ENCODE results near the gene TNFAIP8L1. TPM values are rescaled to one million over a fixed set of nuclear protein-coding genes. Genes with fewer than 3 reads are reported as not detected.

Gene TNFAIP8L1
- total RNA-seq, 1 experiment from 2014 or later, result 8.3 TPM

- Histone ChIP-seq H3K36me3 (ENCODE audit: low read depth, low read length) (no peaks in the 10 kb centered on the region), H3K9ac (ENCODE audit: low read length) (peak overlapping the region; percentile 14), H3F3A (ENCODE audit: low read length, unreplicated experiment) (peaks cover 3% of the 10 kb centered on the region), H2AFZ (ENCODE audit: low read length) (peak overlapping the region; percentile 96), H3K27me3 (ENCODE audit: low read length) (no peaks in the 10 kb centered on the region), H3K4me2 (ENCODE audit: low read length) (peak overlapping the region; percentile 82), H3K4me1 (ENCODE audit: insufficient read depth, low read length) (peaks cover 31% of the 10 kb centered on the region), H4K20me1 (ENCODE audit: low read length) (no peaks in the 10 kb centered on the region), H3K9me3 (ENCODE audit: low read length) (no peaks in the 10 kb centered on the region), H3K9me2 (replicated peaks; ENCODE audit: low read length) (no peaks in the 10 kb centered on the region), H3K4me3 (ENCODE audit: low read length) (peak overlapping the region; percentile 70), H3K79me2 (ENCODE audit: low read length) (peaks cover 13% of the 10 kb centered on the region), H3K27ac (ENCODE audit: low read length) (no peak overlapping the region)
- ChIA-PET CTCF (interaction anchor here (1.4 to 1.6 kb wide), 3 partner anchors 59 to 112 kb away, joined by 4 to 15 read pairs (median 6); no protein-coding TSS in a partner anchor), POLR2A (ENCODE audit: unreplicated experiment) (no interaction called here)
- intact Hi-C loops (cut with micrococcal nuclease), result loop anchor here (1.0 kb wide), 1 partner anchor 77 kb away; no protein-coding TSS in a partner anchor
- no peak for DNase-seq
- no TSS peak for BruUV-seq (replicated peaks)
- TF ChIP-seq, protein P1, sequence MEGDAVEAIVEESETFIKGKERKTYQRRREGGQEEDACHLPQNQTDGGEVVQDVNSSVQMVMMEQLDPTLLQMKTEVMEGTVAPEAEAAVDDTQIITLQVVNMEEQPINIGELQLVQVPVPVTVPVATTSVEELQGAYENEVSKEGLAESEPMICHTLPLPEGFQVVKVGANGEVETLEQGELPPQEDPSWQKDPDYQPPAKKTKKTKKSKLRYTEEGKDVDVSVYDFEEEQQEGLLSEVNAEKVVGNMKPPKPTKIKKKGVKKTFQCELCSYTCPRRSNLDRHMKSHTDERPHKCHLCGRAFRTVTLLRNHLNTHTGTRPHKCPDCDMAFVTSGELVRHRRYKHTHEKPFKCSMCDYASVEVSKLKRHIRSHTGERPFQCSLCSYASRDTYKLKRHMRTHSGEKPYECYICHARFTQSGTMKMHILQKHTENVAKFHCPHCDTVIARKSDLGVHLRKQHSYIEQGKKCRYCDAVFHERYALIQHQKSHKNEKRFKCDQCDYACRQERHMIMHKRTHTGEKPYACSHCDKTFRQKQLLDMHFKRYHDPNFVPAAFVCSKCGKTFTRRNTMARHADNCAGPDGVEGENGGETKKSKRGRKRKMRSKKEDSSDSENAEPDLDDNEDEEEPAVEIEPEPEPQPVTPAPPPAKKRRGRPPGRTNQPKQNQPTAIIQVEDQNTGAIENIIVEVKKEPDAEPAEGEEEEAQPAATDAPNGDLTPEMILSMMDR (conservative IDR thresholded peaks at IDR 0.05; ENCODE audit: low read depth, low read length), result no peak
- TF ChIP-seq EZH2phosphoT487 (IDR thresholded peaks at IDR 0.05; ENCODE audit: borderline replicate concordance, low read length) (no peak), EZH2 (IDR thresholded peaks at IDR 0.05; ENCODE audit: low read length, unreplicated experiment) (no peak)
- ATAC-seq, result no peak
Observed at GRCh38 chr19:4635754-4636116, 3.6 kb upstream of the TNFAIP8L1 start.

GRCh38 chr19:4636151-4636717 lies 3.1 kb upstream of the TNFAIP8L1 start:
- Histone ChIP-seq H3K79me2 (ENCODE audit: low read length) (peaks cover 17% of the 10 kb centered on the region), H3K27me3 (ENCODE audit: low read length) (no peaks in the 10 kb centered on the region), H3K9me3 (ENCODE audit: low read length) (no peaks in the 10 kb centered on the region), H4K20me1 (ENCODE audit: low read length) (no peaks in the 10 kb centered on the region), H2AFZ (ENCODE audit: low read length) (peak overlapping the region; percentile 96), H3K27ac (ENCODE audit: low read length) (no peak overlapping the region), H3K9ac (ENCODE audit: low read length) (peak overlapping the region; percentile 14), H3K4me1 (ENCODE audit: insufficient read depth, low read length) (peaks cover 34% of the 10 kb centered on the region), H3K4me3 (ENCODE audit: low read length) (peak overlapping the region; percentile 70), H3K4me2 (ENCODE audit: low read length) (peak overlapping the region; percentile 82), H3F3A (ENCODE audit: low read length, unreplicated experiment) (peaks cover 3% of the 10 kb centered on the region), H3K36me3 (ENCODE audit: low read depth, low read length) (no peaks in the 10 kb centered on the region), H3K9me2 (replicated peaks; ENCODE audit: low read length) (no peaks in the 10 kb centered on the region)
- ATAC-seq (peak; percentile 11), DNase-seq (peak; percentile 77)
- no TSS peak for BruUV-seq (replicated peaks)
- TF ChIP-seq EZH2phosphoT487 (IDR thresholded peaks at IDR 0.05; ENCODE audit: borderline replicate concordance, low read length), result no peak
- TF ChIP-seq, protein P1 (conservative IDR thresholded peaks at IDR 0.05; ENCODE audit: low read depth, low read length), result peak; percentile 95
- POLR2A ChIA-PET (ENCODE audit: unreplicated experiment), result no interaction called here
- intact Hi-C loops (cut with micrococcal nuclease), result loop anchor here (1.0 kb wide), 1 partner anchor 78 kb away; no protein-coding TSS in a partner anchor
- CTCF ChIA-PET, result interaction anchor here (0.5 to 1.6 kb wide), 4 partner anchors 51 to 113 kb away, joined by 3 to 15 read pairs (median 5); no protein-coding TSS in a partner anchor

GRCh38 chr19:4636761-4637160 lies 2.6 kb upstream of the TNFAIP8L1 start:
- Histone ChIP-seq H2AFZ (ENCODE audit: low read length) (peak overlapping the region; percentile 96), H4K20me1 (ENCODE audit: low read length) (no peaks in the 10 kb centered on the region), H3K27ac (ENCODE audit: low read length) (no peak overlapping the region), H3K27me3 (ENCODE audit: low read length) (no peaks in the 10 kb centered on the region), H3K4me1 (ENCODE audit: insufficient read depth, low read length) (peaks cover 34% of the 10 kb centered on the region), H3K9ac (ENCODE audit: low read length) (no peak overlapping the region), H3F3A (ENCODE audit: low read length, unreplicated experiment) (peaks cover 3% of the 10 kb centered on the region), H3K9me2 (replicated peaks; ENCODE audit: low read length) (no peaks in the 10 kb centered on the region), H3K9me3 (ENCODE audit: low read length) (no peaks in the 10 kb centered on the region), H3K4me2 (ENCODE audit: low read length) (peak overlapping the region; percentile 82), H3K36me3 (ENCODE audit: low read depth, low read length) (no peaks in the 10 kb centered on the region), H3K79me2 (ENCODE audit: low read length) (peaks cover 22% of the 10 kb centered on the region), H3K4me3 (ENCODE audit: low read length) (peak overlapping the region; percentile 70)
- ChIA-PET CTCF (interaction anchor here (0.5 to 1.6 kb wide), 4 partner anchors 51 to 114 kb away, joined by 3 to 15 read pairs (median 5); no protein-coding TSS in a partner anchor), POLR2A (ENCODE audit: unreplicated experiment) (no interaction called here)
- TF ChIP-seq, protein P1 (conservative IDR thresholded peaks at IDR 0.05; ENCODE audit: low read depth, low read length), result no peak
- TF ChIP-seq EZH2 (IDR thresholded peaks at IDR 0.05; ENCODE audit: low read length, unreplicated experiment), result no peak
- no peak for TF ChIP-seq EZH2phosphoT487 (IDR thresholded peaks at IDR 0.05; ENCODE audit: borderline replicate concordance, low read length)
- ATAC-seq, result no peak
- DNase-seq, result no peak
- no TSS peak for BruUV-seq (replicated peaks)
- intact Hi-C loops (cut with micrococcal nuclease), result loop anchor here (1.0 kb wide), 1 partner anchor 78 kb away; no protein-coding TSS in a partner anchor

Data from PC-3 (cell line).